GM21360 (cell line): ENCODE data around the gene SERPINA1.
A peak's percentile ranks its signal among the peaks of the same experiment; 100 is the strongest.

ENCODE experiments used
- ATAC-seq: cut with Tn5 transposase; IDR thresholded peaks from one replicate; pipeline ENCODE4 v1.9.1; 2021; ENCODE audit warnings: mild to moderate bottlenecking, moderate library complexity; ENCODE audit not compliant: unreplicated experiment

The SERPINA1 gene

GRCh38 chr14:94349276-94349675 is 39.1 kb downstream of the SERPINA1 start:
- ATAC-seq: no peak

GRCh38 chr14:94348836-94349235 is 39.6 kb downstream of the SERPINA1 start:
- no peak for ATAC-seq

GRCh38 chr14:94346841-94347240 is 41.6 kb downstream of the SERPINA1 start:
- no peak for ATAC-seq

- peak; percentile 86 for ATAC-seq
Observed at GRCh38 chr14:94346065-94346786, 42.2 kb downstream of the SERPINA1 start.

- no peak for ATAC-seq
Observed at GRCh38 chr14:94345344-94346064, 42.9 kb downstream of the SERPINA1 start.

GRCh38 chr14:94344389-94344788 is 44.0 kb downstream of the SERPINA1 start:
- ATAC-seq: no peak

GRCh38 chr14:94343238-94344005 is 45.0 kb downstream of the SERPINA1 start:
- no peak for ATAC-seq

GRCh38 chr14:94342334-94342934 is 46.0 kb downstream of the SERPINA1 start:
- ATAC-seq: no peak

- ATAC-seq: no peak
Observed at GRCh38 chr14:94341656-94342333, 46.6 kb downstream of the SERPINA1 start.

GRCh38 chr14:94340533-94340932 is 47.9 kb downstream of the SERPINA1 start:
- no peak for ATAC-seq

- ATAC-seq: no peak
Observed at GRCh38 chr14:94338023-94338422, 50.4 kb downstream of the SERPINA1 start.

- no peak for ATAC-seq
Observed at GRCh38 chr14:94337274-94337673, 51.1 kb downstream of the SERPINA1 start.

- ATAC-seq: no peak
Observed at GRCh38 chr14:94334872-94335271, 53.5 kb downstream of the SERPINA1 start.

GRCh38 chr14:94332587-94332986 is 55.8 kb downstream of the SERPINA1 start:
- ATAC-seq: no peak

GRCh38 chr14:94332063-94332583 is 56.3 kb downstream of the SERPINA1 start:
- ATAC-seq: no peak

GRCh38 chr14:94331462-94331861 is 56.9 kb downstream of the SERPINA1 start:
- no peak for ATAC-seq

GRCh38 chr14:94330857-94331256 is 57.5 kb downstream of the SERPINA1 start:
- no peak for ATAC-seq

- ATAC-seq: no peak
Observed at GRCh38 chr14:94330432-94330831, 58.0 kb downstream of the SERPINA1 start.

GRCh38 chr14:94329857-94330256 is 58.5 kb downstream of the SERPINA1 start:
- no peak for ATAC-seq

- no peak for ATAC-seq
Observed at GRCh38 chr14:94328196-94328595, 60.2 kb downstream of the SERPINA1 start.
